HG02938 (cell line): ENCODE results near the gene TFPI.

Experiments used
- ATAC-seq: cut with Tn5 transposase; IDR thresholded peaks from one replicate; pipeline ENCODE4 v1.9.1; 2021; ENCODE audit warnings: mild to moderate bottlenecking, moderate library complexity; ENCODE audit not compliant: unreplicated experiment

TFPI gene

GRCh38 chr2:187470698-187471097 is 83.5 kb downstream of the TFPI start:
- ATAC-seq: no peak

- no peak for ATAC-seq
These were observed 84.7 kb downstream of the TFPI start for GRCh38 chr2:187469538-187469937.

GRCh38 chr2:187468262-187468661 is 86.0 kb downstream of the TFPI start:
- ATAC-seq: no peak

- no peak for ATAC-seq
These were observed 88.0 kb downstream of the TFPI start for GRCh38 chr2:187466129-187466792.

GRCh38 chr2:187462839-187463238 is 91.4 kb downstream of the TFPI start:
- no peak for ATAC-seq

- no peak for ATAC-seq
These were observed 92.7 kb downstream of the TFPI start for GRCh38 chr2:187461294-187462261.

- ATAC-seq: no peak
These were observed 95.0 kb downstream of the TFPI start for GRCh38 chr2:187459256-187459655.

- no peak for ATAC-seq
These were observed 101.1 kb downstream of the TFPI start for GRCh38 chr2:187453078-187453641.

- ATAC-seq: no peak
These were observed 102.7 kb downstream of the TFPI start for GRCh38 chr2:187451510-187451909.

- no peak for ATAC-seq
These were observed 106.9 kb downstream of the TFPI start for GRCh38 chr2:187447336-187447735.

- ATAC-seq: no peak
These were observed 107.5 kb downstream of the TFPI start for GRCh38 chr2:187446711-187447110.

GRCh38 chr2:187445051-187445450 is 109.2 kb downstream of the TFPI start:
- ATAC-seq: no peak

GRCh38 chr2:187442778-187443177 is 111.5 kb downstream of the TFPI start:
- ATAC-seq: no peak

- ATAC-seq: no peak
These were observed 111.9 kb downstream of the TFPI start for GRCh38 chr2:187442378-187442777.

GRCh38 chr2:187440101-187440675 is 114.0 kb downstream of the TFPI start:
- no peak for ATAC-seq

- no peak for ATAC-seq
These were observed 115.8 kb downstream of the TFPI start for GRCh38 chr2:187438455-187438854.

GRCh38 chr2:187435756-187436155 is 118.5 kb downstream of the TFPI start:
- no peak for ATAC-seq

GRCh38 chr2:187435078-187435477 is 119.2 kb downstream of the TFPI start:
- ATAC-seq: no peak

GRCh38 chr2:187434342-187434785 is 119.9 kb downstream of the TFPI start:
- ATAC-seq: no peak

- ATAC-seq: no peak
These were observed 122.3 kb downstream of the TFPI start for GRCh38 chr2:187431911-187432310.

- no peak for ATAC-seq
These were observed 124.2 kb downstream of the TFPI start for GRCh38 chr2:187429989-187430388.
